Psoas muscle (tissue), 8 donors: ENCODE results near the gene NLGN1. TPM values are rescaled to one million over a fixed set of nuclear protein-coding genes. Genes with fewer than 3 reads are reported as not detected.
A peak's percentile ranks its signal among the peaks of the same experiment; 100 is the strongest.

Source experiments
- ATAC-seq, 4 donors: fragments of 200-7000 bp; cut with Tn5 transposase; one replicate each; pipeline ENCODE4 v1.9.1; 2020; ENCODE audit warnings: moderate library complexity in 3 of 4, mild to moderate bottlenecking in 2 of 4
- DNase-seq, 2 donors: peaks; one replicate each; pipeline ENCODE4 v3.0.0-alpha.2; 2020
- H3K27ac ChIP-seq: fragments of 200-600 bp; one replicate; pipeline ENCODE4 v1.8.0; 2022
- H3K27me3 ChIP-seq, 3 donors: fragments of 200-600 bp in 1 of 3; one replicate each; pipeline versions ENCODE4 v1.6.1 to v1.8.0; 2013 to 2022; ENCODE audit warnings: low read length in 2 of 3, mild to moderate bottlenecking in 2 of 3, moderate library complexity in 1 of 3; ENCODE audit not compliant: insufficient read depth in 3 of 3
- H3K36me3 ChIP-seq, 2 donors: fragments of 200-600 bp in 1 of 2; one replicate each; pipeline versions ENCODE4 v1.6.1 to v1.8.0; 2013 to 2022; ENCODE audit warnings: low read depth in 1 of 2, mild to moderate bottlenecking in 1 of 2, moderate library complexity in 1 of 2; ENCODE audit not compliant: insufficient read depth in 1 of 2
- H3K4me1 ChIP-seq: fragments of 200-600 bp; one replicate; pipeline ENCODE4 v1.8.0; 2022
- H3K4me3 ChIP-seq: fragments of 200-600 bp; one replicate; pipeline ENCODE4 v1.8.0; 2022; ENCODE audit warnings: mild to moderate bottlenecking
- H3K9me3 ChIP-seq: fragments of 200-600 bp; one replicate; pipeline ENCODE4 v1.8.0; 2022
- CTCF ChIP-seq: fragments of 200-600 bp; IDR thresholded peaks from one replicate; pipeline ENCODE4 v1.8.0; 2022; ENCODE audit warnings: antibody characterized with exemption
- WGBS, 3 donors: extraction: QIAGEN DNeasy Blood & Tissue Kit; methylation state at CpG; one replicate each; pipeline versions ENCODE4 v1.1.6 to v1.1.7; 2013; 5-methylcytosine and 5-hydroxymethylcytosine counted together
- intact Hi-C, 2 donors: fragments of 100-400 bp; cut with DNase I; formaldehyde crosslinking; loops; one replicate each; pipeline versions ENCODE4 v1.11.0 to v1.14.2; 2022
- polyA plus RNA-seq, 3 donors: library from polyadenylated mRNA; stranded (reverse); fragments of 200-250 nt; gene quantifications; one replicate each; pipeline ENCODE4 v1.2.3, GENCODE V29; 2013
- total RNA-seq, 4 donors: library from RNA; stranded (reverse); fragmentation: NEBNext Ultra II Directional in 2 of 4; extraction: Animal tissue kit (Norgen Biotek cat#: 25700) in 2 of 4; gene quantifications; one replicate each; pipeline versions ENCODE4 v1.2.1 to v1.2.4, GENCODE V29; 2021 to 2023
- donor health status: healthy with polysubstance abuse.
- donor health status: DM: no; HTN: no; CAD: no; lungs with moderate emphysema.
- donor health status: Bipolar disorder and iron deficiency.
- donor health status: healthy.
- donor health status: DM: yes; HTN: yes; CAD: no.
- donor health status: DM: no; HTN: no; CAD: no.
- donor health status: DM: no; HTN: no; CAD: no.
- donor health status: DM: yes; HTN: yes; CAD: no.

Gene NLGN1
- total and polyA plus RNA-seq, 7 donors, result 0.04 to 1.0 (median 0.54) TPM

GRCh38 chr3:174111776-174112175 is 714.2 kb downstream of the NLGN1 start:
- no peak for DNase-seq
- Histone ChIP-seq H3K27ac (no peak overlapping the region), H3K4me1 (no peaks in the 10 kb centered on the region), H3K27me3 (no peaks in the 10 kb centered on the region), H3K36me3 (no peaks in the 10 kb centered on the region), H3K4me3 (no peak overlapping the region), H3K9me3 (no peaks in the 10 kb centered on the region)
- intact Hi-C loops, result no loop called here
- WGBS, 3 donors, result 74 to 85% (median 75%) methylated on average over 2 of the region's 2 CpGs
- ATAC-seq, result no peak
- TF ChIP-seq CTCF, result no peak

- Histone ChIP-seq H3K4me1 (no peaks in the 10 kb centered on the region), H3K9me3 (no peaks in the 10 kb centered on the region), H3K4me3 (no peak overlapping the region), H3K27me3 (no peaks in the 10 kb centered on the region), H3K27ac (no peak overlapping the region), H3K36me3 (no peaks in the 10 kb centered on the region)
- intact Hi-C loops, result no loop called here
- DNase-seq, result no peak
- no peak for TF ChIP-seq CTCF
- ATAC-seq, result no peak
- 93 to 98% (median 96%) methylated on average over 4 of the region's 4 CpGs for WGBS, 3 donors
These were observed 718.9 kb downstream of the NLGN1 start for GRCh38 chr3:174116421-174116820.

GRCh38 chr3:174120997-174121396 is 723.5 kb downstream of the NLGN1 start:
- Histone ChIP-seq H3K4me1 (no peaks in the 10 kb centered on the region), H3K27me3 (no peaks in the 10 kb centered on the region), H3K9me3 (no peaks in the 10 kb centered on the region), H3K27ac (no peak overlapping the region), H3K36me3 (no peaks in the 10 kb centered on the region), H3K4me3 (no peak overlapping the region)
- DNase-seq, result no peak
- intact Hi-C loops, result no loop called here
- no peak for TF ChIP-seq CTCF
- ATAC-seq, result no peak

GRCh38 chr3:174122411-174122810 is 724.9 kb downstream of the NLGN1 start:
- DNase-seq (no peak), ATAC-seq (no peak)
- no peak for TF ChIP-seq CTCF
- Histone ChIP-seq H3K4me3 (no peak overlapping the region), H3K27ac (no peak overlapping the region), H3K36me3 (no peaks in the 10 kb centered on the region), H3K9me3 (no peaks in the 10 kb centered on the region), H3K27me3 (no peaks in the 10 kb centered on the region), H3K4me1 (no peaks in the 10 kb centered on the region)
- 43 to 65% (median 59%) methylated on average over 2 of the region's 2 CpGs for WGBS, 3 donors
- intact Hi-C loops, result no loop called here

GRCh38 chr3:174125267-174125824 is 727.8 kb downstream of the NLGN1 start:
- no peak for ATAC-seq
- intact Hi-C loops, result no loop called here

More at GRCh38 chr3:174125267-174125824, 727.8 kb downstream of the NLGN1 start:
- DNase-seq, result no peak
- H3K36me3 ChIP-seq, result no peaks in the 10 kb centered on the region
- WGBS, 3 donors, result 52 to 61% (median 56%) methylated on average over 2 of the region's 2 CpGs
- no peak overlapping the region for H3K27ac ChIP-seq
- no peak overlapping the region for H3K4me3 ChIP-seq
- H3K4me1 ChIP-seq, result no peaks in the 10 kb centered on the region
- TF ChIP-seq CTCF, result peak; percentile 7
- H3K9me3 ChIP-seq, result no peaks in the 10 kb centered on the region
- no peaks in the 10 kb centered on the region for H3K27me3 ChIP-seq
